Inflammatory macrophage treated with lipopolysaccharide for 4 hours (primary cell): ENCODE data around the gene TEDC1.
A peak's percentile ranks its signal among the peaks of the same experiment; 100 is the strongest.
"Not testable (repeated sequence)": the region's sequence is repeated elsewhere in the genome, so short reads cannot be mapped to it uniquely, and the experiment has no call there.

Experiments
- DNase-seq: peaks from one replicate; pipeline ENCODE4 v3.0.0-alpha.2; 2020

The TEDC1 gene

DNA sequence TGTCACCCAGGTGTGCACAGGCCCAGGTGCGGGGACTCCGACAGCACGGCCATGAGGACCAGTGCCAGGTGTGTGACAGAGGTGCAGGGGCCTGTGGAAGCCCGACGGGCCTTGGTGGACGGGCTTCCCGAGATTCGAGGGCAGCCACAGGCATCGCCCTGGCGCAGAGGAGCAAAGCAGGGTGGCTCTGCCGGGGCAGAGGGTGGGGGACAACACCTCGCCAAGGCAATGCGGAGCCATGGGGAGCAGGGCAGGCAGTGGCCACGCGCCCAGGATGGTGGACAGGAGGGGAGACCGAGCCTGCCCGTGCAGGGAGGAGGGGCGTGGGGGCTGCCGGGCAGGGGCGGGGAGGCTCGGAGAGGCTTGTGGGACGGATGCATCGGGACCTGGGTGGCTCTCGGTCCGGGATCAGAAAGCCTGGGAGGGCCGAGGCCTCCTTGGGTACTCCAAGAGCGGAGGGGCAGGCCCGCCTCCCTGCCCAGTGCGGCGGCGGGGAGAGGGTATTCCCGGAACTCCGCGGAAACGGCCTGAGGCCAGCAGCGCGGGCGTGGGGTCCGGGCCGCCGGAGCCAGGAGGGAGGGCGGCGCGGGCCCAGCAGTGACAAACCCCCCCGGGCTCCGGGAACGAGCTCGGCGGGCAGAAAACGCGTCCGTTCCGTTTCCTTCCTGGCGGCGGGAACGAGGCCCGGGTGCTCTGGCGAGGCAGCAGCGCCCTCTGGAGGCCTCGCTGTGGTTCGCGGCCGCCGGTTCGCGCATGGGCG is 37.0 kb downstream of the TEDC1 start:
- peak; percentile 67 for DNase-seq

DNA sequence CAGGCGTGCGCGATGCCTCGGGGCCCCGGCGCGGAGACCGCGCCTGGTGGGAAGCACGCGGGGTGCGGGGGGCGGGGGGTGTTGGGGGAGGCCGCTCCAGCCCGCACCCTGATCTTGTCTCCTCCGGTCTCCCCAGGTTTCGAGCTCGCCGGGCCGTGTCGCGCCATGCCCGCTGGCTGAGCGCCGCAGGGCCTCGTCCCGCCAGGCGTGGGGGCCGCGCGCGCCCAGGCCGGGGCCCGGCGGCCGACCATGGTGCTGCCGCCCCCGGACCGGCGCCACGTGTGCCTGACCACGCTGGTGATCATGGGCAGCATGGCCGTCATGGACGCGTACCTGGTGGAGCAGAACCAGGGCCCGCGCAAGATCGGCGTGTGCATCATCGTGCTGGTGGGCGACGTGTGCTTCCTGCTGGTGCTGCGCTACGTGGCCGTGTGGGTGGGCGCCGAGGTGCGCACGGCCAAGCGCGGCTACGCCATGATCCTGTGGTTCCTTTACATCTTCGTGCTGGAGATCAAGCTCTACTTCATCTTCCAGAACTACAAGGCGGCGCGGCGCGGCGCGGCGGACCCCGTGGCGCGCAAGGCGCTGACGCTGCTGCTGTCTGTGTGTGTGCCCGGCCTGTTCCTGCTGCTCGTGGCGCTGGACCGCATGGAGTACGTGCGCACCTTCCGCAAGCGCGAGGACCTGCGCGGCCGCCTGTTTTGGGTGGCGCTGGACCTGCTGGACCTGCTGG is 37.7 kb downstream of the TEDC1 start:
- no peak for DNase-seq

DNA sequence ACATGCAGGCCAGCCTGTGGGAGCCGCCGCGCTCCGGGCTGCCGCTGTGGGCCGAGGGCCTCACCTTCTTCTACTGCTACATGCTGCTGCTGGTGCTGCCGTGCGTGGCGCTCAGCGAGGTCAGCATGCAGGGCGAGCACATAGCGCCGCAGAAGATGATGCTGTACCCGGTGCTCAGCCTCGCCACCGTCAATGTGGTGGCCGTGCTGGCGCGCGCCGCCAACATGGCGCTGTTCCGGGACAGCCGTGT is 38.2 kb downstream of the TEDC1 start:
- DNase-seq: no peak

DNA sequence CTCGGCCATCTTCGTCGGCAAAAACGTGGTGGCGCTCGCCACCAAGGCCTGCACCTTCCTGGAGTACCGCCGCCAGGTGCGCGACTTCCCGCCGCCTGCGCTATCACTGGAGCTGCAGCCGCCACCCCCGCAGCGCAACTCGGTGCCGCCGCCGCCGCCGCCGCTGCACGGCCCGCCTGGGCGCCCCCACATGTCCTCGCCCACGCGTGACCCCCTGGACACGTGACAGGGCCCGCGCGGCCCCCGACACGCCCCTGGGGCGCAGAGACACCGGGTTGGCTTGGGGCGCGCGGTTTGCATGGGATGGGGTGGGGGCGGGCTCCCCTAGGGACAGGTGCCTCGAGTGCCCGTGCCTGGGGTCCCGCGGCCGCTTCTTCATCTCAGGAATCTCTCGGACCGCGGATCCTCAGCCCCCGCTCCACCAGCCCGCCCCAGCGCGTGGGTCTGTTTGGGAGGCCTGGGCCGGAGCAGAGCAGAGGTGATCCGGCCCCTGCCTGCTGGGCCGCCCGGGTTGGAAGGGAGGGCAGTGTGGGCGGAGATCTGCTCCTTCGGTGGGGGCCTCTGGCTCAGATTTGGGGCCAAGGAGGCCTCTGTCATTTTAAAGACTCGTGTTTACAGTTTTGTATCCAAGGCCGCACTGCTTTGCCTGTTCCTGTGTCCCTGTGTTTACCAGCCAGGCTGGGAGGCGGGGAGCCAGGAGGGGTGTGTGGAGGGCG is 38.7 kb downstream of the TEDC1 start:
- DNase-seq: no peak

DNA sequence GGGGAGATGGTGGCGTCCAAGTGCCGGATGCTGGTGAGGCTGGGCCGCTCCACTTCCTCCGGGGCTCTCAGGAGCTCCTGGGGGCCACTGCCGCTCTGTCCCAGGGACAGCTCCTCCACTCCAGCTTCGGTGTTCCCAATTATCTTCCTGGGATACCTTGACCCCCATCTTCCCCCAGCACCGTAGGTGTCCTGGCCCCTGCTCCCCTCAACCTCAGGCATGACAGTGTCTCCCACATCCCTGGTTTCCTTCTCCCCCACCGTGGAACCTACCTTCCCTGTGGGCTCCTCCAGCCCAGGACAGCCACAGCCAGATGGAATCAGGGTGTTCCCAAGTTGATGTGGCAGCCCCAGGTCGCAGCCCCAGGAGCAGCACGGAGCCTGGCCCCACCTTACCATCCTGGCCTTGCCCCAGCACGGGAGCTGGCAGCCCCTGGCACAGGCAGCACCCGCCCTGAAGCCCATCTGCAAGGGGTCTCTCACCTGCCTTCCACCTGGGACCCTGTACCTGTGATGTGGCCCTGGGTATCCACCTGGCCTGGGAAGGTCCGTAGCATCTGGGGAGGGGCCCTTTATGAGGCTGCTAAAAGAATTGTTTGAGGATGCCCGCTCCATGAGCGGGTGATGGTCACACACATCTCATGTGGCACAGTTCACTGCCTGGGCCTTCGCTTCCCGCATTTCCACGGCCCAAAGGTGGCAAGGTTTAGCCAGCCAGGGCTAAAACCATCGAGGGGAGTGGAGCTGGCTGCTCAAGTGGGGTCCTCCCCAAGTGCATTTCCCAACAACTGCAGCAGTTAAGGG is 39.4 kb downstream of the TEDC1 start:
- DNase-seq: no peak

DNA sequence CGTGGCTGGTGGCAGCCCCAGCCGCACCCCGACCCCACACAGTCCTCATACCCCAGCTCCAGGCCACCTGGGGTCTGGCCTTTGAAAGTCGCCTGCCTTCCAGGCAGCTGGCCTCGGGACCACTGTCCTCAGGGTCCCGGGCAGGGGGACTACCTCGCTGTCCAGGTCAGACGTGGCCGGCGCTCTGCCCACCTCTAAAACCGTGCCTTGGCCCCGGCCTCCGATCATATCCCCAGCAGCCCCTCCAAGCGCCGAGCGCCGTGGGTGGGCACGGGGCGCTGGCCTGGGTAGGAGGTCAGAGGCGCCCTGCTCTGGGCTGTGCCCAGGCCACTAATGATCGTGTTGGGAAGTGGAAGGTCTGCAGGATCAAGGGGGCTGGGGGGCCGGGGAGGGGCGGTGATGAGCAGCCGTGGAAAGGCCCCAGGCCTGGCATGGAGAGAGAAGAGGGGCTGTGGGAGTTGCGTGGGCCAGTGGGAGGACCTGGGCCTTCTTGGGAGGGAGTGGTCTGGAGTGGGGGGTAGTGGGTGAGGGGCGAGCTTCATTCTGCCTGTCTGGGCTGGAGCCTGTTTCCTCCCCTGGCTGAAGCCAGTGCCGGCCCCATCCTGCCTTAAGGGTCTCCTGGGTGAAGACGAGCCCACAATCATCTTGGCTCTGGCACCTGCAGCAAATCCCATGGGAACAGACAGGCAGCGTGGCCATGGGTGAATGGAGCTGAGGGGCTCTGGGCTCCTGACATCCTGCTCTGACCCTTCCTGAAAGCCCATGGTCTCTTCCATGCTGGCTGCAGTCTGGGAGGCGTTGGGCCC is 40.2 kb downstream of the TEDC1 start:
- no peak for DNase-seq

DNA sequence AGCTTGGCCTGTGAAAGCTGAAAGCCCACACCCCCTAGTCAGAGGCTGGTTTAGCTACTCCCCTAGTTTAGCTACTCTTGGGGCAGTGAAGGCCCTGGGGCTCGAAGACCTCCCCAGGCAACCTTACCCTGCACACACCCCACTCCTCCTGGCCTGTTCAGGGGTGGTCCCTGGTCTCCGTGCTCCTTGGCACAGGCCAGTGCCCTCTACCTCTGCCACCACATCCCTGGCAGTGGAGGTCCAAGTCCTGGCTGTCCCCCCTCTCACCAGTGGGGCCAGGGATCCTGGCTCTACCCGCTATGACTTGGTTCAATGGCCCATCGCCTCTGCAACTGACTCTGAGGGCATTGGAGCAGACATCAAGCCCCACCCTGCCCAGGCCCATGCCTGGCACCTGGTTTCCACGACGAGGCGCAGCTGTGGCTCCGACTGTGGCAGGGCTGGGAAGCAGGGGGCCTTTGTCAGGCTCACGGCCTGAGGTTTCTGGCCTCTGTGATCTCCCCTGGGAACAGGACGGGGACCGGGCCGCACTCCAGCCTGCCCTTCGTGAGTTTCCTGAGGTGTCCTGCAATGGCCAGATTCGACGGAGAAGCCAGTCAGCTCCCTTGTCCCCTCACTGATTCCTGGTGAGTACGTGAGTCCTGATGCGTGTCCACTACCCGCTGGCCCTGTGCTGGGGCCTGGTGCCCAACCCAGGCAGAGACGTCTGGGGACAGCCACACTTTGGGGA is 41.0 kb downstream of the TEDC1 start:
- DNase-seq: no peak

DNA sequence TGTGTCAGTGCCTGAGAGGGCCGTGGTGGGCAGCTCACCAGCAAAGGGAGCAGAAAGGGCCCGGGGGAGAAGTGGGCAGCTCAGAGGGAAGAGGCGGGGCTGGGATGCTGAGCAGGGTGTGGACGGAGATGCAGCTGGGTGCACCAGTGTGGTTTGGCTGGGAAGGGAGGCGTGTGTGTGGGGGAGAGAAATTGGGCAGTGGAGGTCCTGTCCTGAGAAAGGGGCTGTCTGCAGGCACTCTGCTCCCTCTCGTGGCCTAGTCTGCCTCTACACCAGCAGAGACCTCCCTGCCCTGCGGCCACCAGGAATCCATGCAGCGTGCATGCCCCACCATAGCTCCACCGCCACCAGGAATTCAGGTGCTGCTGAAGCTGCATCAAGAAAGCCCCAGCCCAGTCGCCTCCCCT is 41.7 kb downstream of the TEDC1 start:
- no peak for DNase-seq

DNA sequence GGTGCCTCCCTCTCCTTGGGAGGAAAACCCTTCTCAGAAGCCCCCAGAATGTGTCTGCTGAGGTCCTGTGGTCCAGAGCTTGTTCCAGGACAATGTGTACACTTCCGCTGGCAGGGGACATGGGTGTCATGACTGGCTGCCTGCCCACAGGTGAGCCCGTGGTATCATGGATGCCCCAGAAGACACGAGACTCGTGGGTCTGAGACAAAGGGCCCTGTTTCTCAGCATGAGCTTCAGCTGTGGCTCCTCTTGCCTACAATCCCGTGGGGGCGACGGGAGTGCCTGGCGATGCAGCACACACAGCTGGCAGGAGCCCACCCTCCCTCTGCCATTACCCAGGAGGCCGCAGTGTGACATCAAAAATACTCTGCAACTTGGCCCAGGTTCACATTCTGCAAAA is 42.3 kb downstream of the TEDC1 start:
- DNase-seq: no peak

DNA sequence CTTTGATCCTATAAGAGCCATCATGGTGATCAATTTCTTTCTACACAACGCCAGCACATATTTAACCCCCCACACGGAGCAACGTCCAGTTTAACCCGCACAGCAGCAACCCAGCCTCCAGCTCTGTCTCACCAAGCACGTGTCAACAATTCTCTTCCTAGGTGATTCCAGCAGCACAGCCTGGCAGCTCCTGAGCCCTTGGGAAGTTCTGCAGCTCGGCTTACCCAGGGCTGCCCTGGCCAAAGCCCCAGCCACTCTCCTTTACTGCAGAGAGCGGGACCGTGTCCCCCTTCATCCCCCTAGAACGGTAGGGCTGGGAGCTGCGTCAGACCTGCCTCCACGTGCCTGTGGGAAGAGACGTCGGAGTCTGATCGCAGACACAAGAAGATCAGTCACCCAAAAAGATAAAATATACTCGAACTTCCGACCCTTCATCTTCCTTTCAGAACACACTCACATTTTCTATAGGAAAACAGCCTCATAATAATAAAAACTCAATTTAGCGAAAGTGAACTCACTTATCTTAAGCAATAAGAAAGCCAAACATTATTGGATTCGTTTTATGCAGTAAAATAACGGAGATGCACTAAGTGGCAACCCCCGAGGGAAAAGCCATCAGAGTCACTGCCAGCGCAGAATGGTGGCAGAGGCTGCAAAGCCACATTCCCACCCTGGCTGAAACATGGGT is 42.9 kb downstream of the TEDC1 start:
- DNase-seq: no peak

DNA sequence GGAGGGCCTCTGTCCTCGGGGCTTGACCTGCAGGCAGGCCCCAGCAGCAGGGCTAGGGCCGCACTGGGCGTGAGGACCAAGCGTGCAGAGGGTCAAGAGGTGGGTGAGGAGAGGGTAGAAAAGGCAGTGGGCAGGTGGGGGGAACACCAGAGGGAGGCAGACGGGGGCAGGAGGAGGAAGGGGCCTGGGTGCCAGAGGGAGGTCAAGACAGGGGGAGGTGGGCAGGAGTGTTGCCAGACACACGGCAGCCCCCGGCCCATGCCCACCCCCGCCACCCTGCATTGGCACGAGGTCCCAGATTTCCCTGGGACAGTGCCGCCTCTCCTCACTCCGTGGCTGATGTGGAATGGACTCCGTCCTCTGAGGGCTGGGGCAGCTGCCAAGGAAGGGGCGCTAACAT is 43.5 kb downstream of the TEDC1 start:
- no peak for DNase-seq

DNA sequence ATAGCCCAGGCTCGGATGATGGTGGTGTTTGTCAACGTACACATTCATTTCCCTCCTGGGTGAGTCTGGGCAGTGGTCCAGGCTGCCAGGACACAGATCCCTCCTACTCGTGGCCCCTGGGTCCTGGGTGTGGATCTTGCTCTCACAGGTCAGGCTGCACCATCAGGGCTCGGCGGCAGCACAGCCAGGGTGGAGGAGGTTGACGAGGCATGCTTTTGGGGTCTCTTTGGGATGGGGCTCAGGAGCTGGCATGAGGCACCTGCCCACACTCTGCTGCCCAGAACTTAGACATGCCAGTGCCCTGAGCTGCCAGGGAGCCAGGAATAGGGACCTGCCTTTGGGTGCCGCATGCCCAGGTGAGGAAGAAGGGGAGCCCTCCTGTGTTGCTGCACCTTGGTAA is 45.0 kb downstream of the TEDC1 start:
- no peak for DNase-seq

DNA sequence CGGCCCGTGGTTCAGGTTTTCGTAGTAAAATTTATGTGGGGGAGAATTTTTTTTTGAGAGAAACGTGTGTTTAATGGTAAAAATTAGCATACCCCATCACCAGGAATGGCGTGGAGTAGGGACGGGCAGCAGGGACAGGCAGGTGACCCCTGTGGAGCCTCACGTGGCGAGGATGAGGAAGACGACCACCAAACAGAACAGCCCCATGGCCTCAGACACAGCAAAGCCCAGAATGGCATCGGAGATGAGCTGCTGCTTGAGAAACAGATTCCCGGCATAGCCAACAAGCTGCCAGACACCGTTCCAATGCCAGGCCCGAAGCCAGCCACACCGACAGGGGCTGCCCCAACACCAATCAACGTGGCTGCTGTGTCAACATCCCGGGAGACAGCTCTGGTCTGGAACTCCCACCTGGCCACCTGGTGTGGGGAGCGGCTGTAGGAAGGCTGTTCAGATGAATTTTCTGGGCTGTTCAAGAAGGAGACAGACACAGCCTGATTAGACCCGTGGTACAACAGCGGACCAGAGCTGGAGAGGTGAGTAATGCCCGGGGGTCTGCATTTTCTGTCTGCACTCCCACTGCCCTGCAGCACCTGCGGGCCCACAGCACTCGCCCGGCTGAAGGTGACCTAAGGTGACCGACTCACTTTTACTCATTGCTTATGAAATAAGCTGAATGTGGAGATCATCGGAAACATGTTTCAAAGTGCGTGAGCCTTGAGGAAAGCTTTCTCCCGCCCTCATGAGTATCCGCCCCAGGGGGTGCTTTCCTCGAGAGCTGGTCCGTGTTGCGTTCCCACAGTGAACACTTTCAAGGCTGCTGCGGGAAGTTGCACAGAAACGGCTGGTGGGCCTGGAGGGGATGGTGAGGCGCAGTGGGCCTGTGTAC is 45.9 kb downstream of the TEDC1 start:
- no peak for DNase-seq

DNA sequence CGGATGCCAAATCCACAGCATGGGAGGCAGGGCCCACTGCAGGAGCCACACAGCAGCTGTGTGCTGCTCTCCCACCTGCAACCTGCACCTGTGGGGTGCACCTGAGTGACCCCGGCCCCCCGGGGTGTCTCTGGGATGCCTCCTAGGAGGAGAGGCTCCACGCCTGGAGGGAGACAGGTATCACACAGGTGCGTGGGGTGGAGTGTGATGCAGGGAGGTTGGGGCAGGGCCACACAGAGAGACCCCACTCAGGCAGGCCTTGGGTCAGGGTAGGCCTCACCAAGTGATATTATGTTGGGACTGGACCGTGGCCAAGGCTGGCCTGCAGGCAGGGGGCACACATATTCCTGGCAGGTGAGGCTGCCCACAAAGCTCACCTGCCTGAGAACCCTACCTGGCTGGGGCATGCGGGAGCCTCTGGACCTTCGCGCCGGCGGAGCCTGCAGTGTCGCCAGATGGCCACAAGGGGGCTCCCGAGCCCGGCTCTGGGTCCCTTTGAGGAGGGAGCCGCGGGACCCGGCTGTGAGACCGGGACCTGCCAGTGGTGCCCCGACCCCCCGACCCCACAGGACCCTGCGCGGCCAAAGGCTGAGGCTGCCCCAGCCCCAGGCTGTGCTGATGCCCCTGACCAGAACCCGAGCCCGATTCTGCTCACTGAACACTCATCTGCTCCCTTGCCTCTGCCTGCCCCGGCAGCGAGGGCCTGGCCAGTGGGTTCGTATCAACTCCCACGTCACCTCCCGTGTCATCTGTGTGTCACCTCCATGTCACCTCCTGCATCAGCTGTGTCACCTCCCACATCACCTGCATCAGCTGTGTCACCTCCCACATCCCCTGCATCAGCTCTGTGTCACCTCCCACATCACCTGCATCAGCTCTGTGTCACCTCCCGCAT is 46.8 kb downstream of the TEDC1 start:
- peak; percentile 12 for DNase-seq

DNA sequence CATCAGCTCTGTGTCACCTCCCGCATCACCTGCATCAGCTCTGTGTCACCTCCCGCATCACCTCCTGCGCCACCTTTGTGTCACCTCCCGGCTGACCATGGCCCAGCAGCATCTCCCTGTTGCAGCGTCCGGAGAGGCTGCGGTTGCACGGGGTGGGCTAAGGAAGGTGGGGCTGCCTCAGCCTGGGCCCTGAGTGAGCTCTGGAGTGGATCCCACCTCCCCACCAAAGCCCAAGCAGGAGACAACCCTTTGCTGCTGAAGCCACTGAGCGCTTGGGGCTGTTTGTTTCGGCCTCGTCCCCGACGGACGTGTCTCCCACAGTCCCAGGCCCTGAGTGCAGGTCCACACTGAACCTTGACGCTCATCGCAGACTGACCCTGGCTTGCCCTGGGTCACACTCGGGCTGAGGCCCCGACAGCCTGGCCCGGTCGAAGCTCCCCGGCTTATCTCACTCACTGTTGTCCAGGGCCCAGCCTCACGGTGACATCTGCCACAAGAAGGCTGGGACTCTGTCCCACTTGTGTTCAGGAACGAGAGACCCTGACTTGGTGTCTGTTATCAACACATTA is 47.5 kb downstream of the TEDC1 start:
- DNase-seq: no peak

DNA sequence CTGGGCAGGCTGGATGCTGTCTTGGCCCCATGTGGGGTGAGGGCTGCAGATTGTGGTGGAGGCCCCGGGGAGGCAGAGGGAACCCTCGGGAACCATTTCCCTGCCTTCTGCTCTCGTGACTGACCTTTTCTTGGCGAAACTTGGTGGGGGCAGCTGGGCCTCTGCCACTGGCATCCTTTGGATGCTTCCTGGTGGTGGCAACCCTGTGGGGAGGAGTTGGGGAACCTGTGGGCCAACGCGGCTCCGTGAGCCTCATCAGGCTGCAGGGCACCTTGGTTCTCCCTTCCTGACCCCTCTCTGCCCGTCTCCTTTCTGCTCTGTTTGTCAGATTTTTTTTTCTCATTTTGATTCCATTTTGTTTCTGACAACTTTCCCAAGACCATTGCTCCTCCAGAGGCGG is 49.8 kb downstream of the TEDC1 start:
- no peak for DNase-seq

DNA sequence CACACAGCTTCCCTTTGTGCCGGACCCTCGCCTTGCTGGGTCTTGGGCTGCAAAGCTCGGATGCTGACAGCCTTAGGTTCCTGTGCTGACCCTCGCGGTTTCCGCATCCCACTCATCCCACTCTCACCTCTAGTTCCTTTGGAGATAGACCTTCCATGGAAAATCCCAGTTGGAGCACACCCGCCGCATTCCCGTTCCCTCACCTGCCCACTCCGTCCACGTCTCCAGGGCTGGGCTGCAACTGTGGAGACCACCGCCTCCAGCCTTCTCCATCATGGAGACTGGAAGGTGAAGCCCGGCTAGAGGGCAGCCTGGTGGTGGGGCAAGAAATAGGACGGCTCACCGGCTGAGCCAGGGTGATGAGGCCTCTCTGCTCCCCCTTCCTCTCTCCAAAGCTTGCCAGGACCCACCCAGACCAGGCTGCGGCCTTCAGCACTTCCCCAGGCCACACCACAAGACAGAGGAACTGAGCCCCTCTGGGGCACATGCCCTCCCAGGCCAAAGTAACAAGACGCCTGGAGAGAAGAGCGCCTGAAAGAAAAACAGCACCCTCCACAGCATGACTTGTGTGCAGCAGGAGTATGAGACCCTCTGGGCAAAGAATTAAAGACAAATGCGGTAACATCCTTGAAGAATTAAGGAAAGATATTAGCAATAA is 50.3 kb downstream of the TEDC1 start:
- no peak for DNase-seq

DNA sequence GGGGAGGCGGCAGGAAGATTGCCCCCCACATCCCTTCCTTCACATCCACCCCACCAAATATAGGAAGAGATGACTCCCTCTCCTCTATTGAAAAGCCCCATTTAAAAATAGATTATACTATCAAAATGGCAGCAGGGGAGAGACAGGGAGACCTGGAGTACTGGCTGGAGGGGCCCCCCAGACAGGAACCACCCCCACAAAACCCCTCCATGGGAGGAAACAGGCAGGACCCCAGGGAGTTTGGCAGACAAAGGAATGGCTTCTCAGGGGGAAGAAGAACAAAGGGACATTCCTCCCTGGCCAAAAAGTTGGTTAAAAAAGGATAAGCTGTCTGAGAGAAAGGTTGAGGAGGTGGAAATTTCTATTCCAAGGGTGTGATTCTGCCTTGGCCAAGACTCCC is 54.6 kb downstream of the TEDC1 start:
- not testable (repeated sequence) for DNase-seq
